HepG2 (cell line): ENCODE results near the gene TJP2. TPM values are rescaled to one million over a fixed set of nuclear protein-coding genes. Genes with fewer than 3 reads are reported as not detected.

Experiments used
- ATAC-seq: fragments of 200-7000 bp; cut with Tn5 transposase; 3 replicates; pipeline ENCODE4 v1.9.1; 2020; ENCODE audit warnings: mild to moderate bottlenecking, moderate library complexity
- BruUV-seq: library from RNA; stranded (reverse); fragments of 400-500 nt; replicated peaks from 2 replicates; lab custom pipeline; 2021; lab: Mats Ljungman, UMichigan
- CTCF ChIA-PET: fragments of 300-600 bp; formaldehyde crosslinking; extraction: SDS; loops from one replicate; lab custom pipeline; 2021; ENCODE audit warnings: low total read pairs, inconsistent platforms, low intra/inter-chr PET ratio; lab: Yijun Ruan, JAX
- POLR2A ChIA-PET: fragments of 350-600 bp; sonication (Branson Sonifier 250); formaldehyde crosslinking; loops from one replicate; lab custom pipeline; 2020; ENCODE audit warnings: antibody characterized with exemption, inconsistent platforms; lab: Yijun Ruan, JAX
- DNase-seq: peaks from one replicate; pipeline ENCODE4 v3.0.0-alpha.2; 2015; ENCODE audit warnings: low spot score
- FAIRE-seq: peaks from 3 replicates; lab custom pipeline; 2011; peaks lifted over from hg19 to GRCh38; lab: Jason Lieb, UNC
- H2AFZ ChIP-seq: one replicate; pipeline ENCODE4 v1.6.1; 2011; ENCODE audit warnings: low read length, inconsistent platforms
- H3K27ac ChIP-seq: fragments of 300-600 bp; 3 replicates; pipeline ENCODE4 v1.8.0; 2011; ENCODE audit warnings: mixed run types, mild to moderate bottlenecking, mixed read lengths, low read length, inconsistent platforms; ENCODE audit not compliant: insufficient read depth; ENCODE audit errors: extremely low read length
- H3K27me3 ChIP-seq, 2 experiments: fragments of 200-600 bp in 1 of 2; 2 replicates in 1 of 2; 3 replicates in 1 of 2; pipeline versions ENCODE4 v1.6.0 to v1.8.0; 2011; ENCODE audit warnings: low read length in 2 of 2, mild to moderate bottlenecking in 2 of 2, moderate library complexity in 2 of 2, inconsistent platforms in 1 of 2; ENCODE audit not compliant: insufficient read depth in 2 of 2, control insufficient read depth in 1 of 2
- H3K36me3 ChIP-seq, 2 experiments: fragments of 200-600 bp in 1 of 2; replicated peaks in 1 of 2; 2 replicates in 1 of 2; 3 replicates in 1 of 2; pipeline versions ENCODE4 v1.5.1 to v1.8.0; 2011; ENCODE audit warnings: low read length in 2 of 2, inconsistent platforms in 1 of 2; ENCODE audit not compliant: insufficient read depth in 2 of 2, control insufficient read depth in 1 of 2
- H3K4me1 ChIP-seq: 2 replicates; pipeline ENCODE4 v1.5.1; 2012; ENCODE audit warnings: low read length, inconsistent platforms; ENCODE audit not compliant: insufficient read depth
- H3K4me2 ChIP-seq: 2 replicates; pipeline ENCODE4 v1.6.0; 2011; ENCODE audit warnings: low read depth, low read length, inconsistent platforms
- H3K4me3 ChIP-seq, 3 experiments: fragments of 200-600 bp in 1 of 3; sonication (generic), shearing (Covaris generic) in 1 of 3; replicated peaks in 1 of 3; 2 replicates each; pipeline ENCODE4 v1.5.1; 2011 to 2016; ENCODE audit warnings: low read length in 3 of 3, inconsistent platforms in 2 of 3, low read depth in 2 of 3, mild to moderate bottlenecking in 2 of 3, control low read depth in 1 of 3, mixed read lengths in 1 of 3; ENCODE audit not compliant: insufficient read depth in 1 of 3
- H3K79me2 ChIP-seq: one replicate; pipeline ENCODE4 v1.6.1; 2011; ENCODE audit warnings: low read length, inconsistent platforms; ENCODE audit not compliant: insufficient read depth
- H3K9ac ChIP-seq: 2 replicates; pipeline ENCODE4 v1.6.0; 2011; ENCODE audit warnings: mild to moderate bottlenecking, low read depth, low read length, inconsistent platforms; ENCODE audit not compliant: insufficient read depth
- H3K9me3 ChIP-seq: 2 replicates; pipeline ENCODE4 v1.5.1; 2012; ENCODE audit warnings: mild to moderate bottlenecking, low read length
- H4K20me1 ChIP-seq: 2 replicates; pipeline ENCODE4 v1.6.0; 2011; ENCODE audit warnings: inconsistent platforms, mild to moderate bottlenecking, low read length, moderate library complexity; ENCODE audit not compliant: insufficient read depth
- ATF7 ChIP-seq, 2 experiments: fragments of 450-650 bp in 1 of 2; sonication (generic) in 1 of 2; formaldehyde crosslinking in 1 of 2; IDR thresholded peaks; 2 replicates each; pipeline versions ENCODE4 v1.4.0 to v1.6.1; 2016 to 2020; ENCODE audit warnings: antibody characterized with exemption in 1 of 2, mild to moderate bottlenecking in 1 of 2, missing genetic modification reagents in 1 of 2
- FOXP1 ChIP-seq, 2 experiments: fragments of 450-650 bp in 1 of 2; IDR thresholded peaks; 2 replicates each; pipeline ENCODE4 v1.6.1; 2017 to 2018; ENCODE audit warnings: antibody characterized with exemption in 1 of 2
- HIVEP1 ChIP-seq: sonication (generic); formaldehyde crosslinking; IDR thresholded peaks from 2 replicates; pipeline ENCODE4 v1.4.0; 2020; ENCODE audit warnings: mild to moderate bottlenecking, missing genetic modification reagents
- HNRNPLL ChIP-seq: fragments of 200-400 bp; formaldehyde crosslinking; IDR thresholded peaks from 2 replicates; pipeline ENCODE4 v1.6.1; 2017; ENCODE audit warnings: mild to moderate bottlenecking, low read depth, low read length; ENCODE audit not compliant: poor library complexity, severe bottlenecking
- HOXA5 ChIP-seq: sonication (generic); formaldehyde crosslinking; IDR thresholded peaks from 2 replicates; pipeline ENCODE4 v1.4.0; 2020; ENCODE audit warnings: missing genetic modification reagents
- HOXA9 ChIP-seq: sonication (generic); formaldehyde crosslinking; IDR thresholded peaks from 2 replicates; pipeline ENCODE4 v1.8.1; 2022; ENCODE audit warnings: missing genetic modification reagents, mild to moderate bottlenecking, moderate library complexity, borderline replicate concordance
- MXD4 ChIP-seq: IDR thresholded peaks from 2 replicates; pipeline ENCODE4 v1.6.1; 2016; ENCODE audit warnings: mild to moderate bottlenecking, missing biosample characterization, missing genetic modification reagents
- NCOA5 ChIP-seq: sonication (generic); formaldehyde crosslinking; IDR thresholded peaks from 2 replicates; pipeline ENCODE4 v1.4.0; 2020; ENCODE audit warnings: missing genetic modification reagents
- REXO4 ChIP-seq: sonication (generic); formaldehyde crosslinking; IDR thresholded peaks from 2 replicates; pipeline ENCODE4 v1.8.0; 2022; ENCODE audit warnings: missing genetic modification reagents, mild to moderate bottlenecking, borderline replicate concordance
- SKI ChIP-seq: fragments of 450-650 bp; IDR thresholded peaks from one replicate; pipeline ENCODE4 v1.6.1; 2018; ENCODE audit warnings: mild to moderate bottlenecking; ENCODE audit not compliant: partially characterized antibody
- SRY ChIP-seq: sonication (generic); formaldehyde crosslinking; IDR thresholded peaks from 2 replicates; pipeline ENCODE4 v1.8.0; 2022; ENCODE audit warnings: mild to moderate bottlenecking, missing genetic modification reagents
- ZKSCAN8 ChIP-seq: IDR thresholded peaks from 2 replicates; pipeline ENCODE4 v1.6.1; 2016; ENCODE audit warnings: borderline replicate concordance, missing genetic modification reagents, missing compliant biosample characterization
- ZNF3 ChIP-seq: IDR thresholded peaks from 2 replicates; pipeline ENCODE4 v1.7.0; 2017; ENCODE audit warnings: inconsistent platforms
- ZNF556 ChIP-seq: sonication (generic); formaldehyde crosslinking; IDR thresholded peaks from 2 replicates; pipeline ENCODE4 v1.4.0; 2020; ENCODE audit warnings: mild to moderate bottlenecking, missing genetic modification reagents, borderline replicate concordance
- ZNF558 ChIP-seq: sonication (generic); formaldehyde crosslinking; IDR thresholded peaks from 2 replicates; pipeline ENCODE4 v1.9.0; 2022; ENCODE audit warnings: mild to moderate bottlenecking, missing genetic modification reagents, borderline replicate concordance
- WGBS: methylation state at CpG from one replicate; pipeline ENCODE4 v1.1.6; 2017; ENCODE audit warnings: low lambda C conversion rate; 5-methylcytosine and 5-hydroxymethylcytosine counted together
- in situ Hi-C: cut with HindIII; loops from 2 replicates; pipeline ENCODE4 v1.10.0; 2017; ENCODE audit warnings: low pct_unique_long_range_greater_than_20kb; ENCODE audit not compliant: extremely low pct_ligation_motif_present
- intact Hi-C: fragments of 100-400 bp; cut with micrococcal nuclease; formaldehyde crosslinking; loops from one replicate; pipeline ENCODE4 v1.10.0; 2022; ENCODE audit not compliant: unreplicated experiment
- polyA plus RNA-seq, 8 experiments: library from polyadenylated mRNA; depleted of rRNA in 3 of 8; stranded (reverse) in 7 of 8; unstranded in 1 of 8; fragments of >200 nt; fragmentation: Illumina TruSeq in 4 of 8; extraction: Trizol in 4 of 8; gene quantifications; 2 replicates each; pipeline versions ENCODE4 v1.2.1 to v1.2.3, GENCODE V29; 2011 to 2016; ENCODE audit warnings: low read depth in 4 of 8, missing spikeins in 1 of 8, mixed read lengths in 1 of 8; ENCODE audit not compliant: insufficient read depth in 1 of 8
- total RNA-seq, 5 experiments: library from RNA; depleted of rRNA; stranded (reverse); fragments of >200 nt; fragmentation: Illumina TruSeq; extraction: Trizol; gene quantifications; 2 replicates each; pipeline ENCODE4 v1.2.3, GENCODE V29; 2016; ENCODE audit warnings: low read depth in 1 of 5
- TF ChIP-seq, protein P1 (sequence below), 2 experiments: fragments of 450-650 bp in 1 of 2; sonication (generic) in 1 of 2; formaldehyde crosslinking; IDR thresholded peaks; 2 replicates each; pipeline versions ENCODE4 v1.5.0 to v1.8.0; 2020 to 2022; ENCODE audit warnings: mild to moderate bottlenecking in 1 of 2, missing genetic modification reagents in 1 of 2
- TF ChIP-seq, protein P2 (sequence below): sonication (generic); formaldehyde crosslinking; IDR thresholded peaks from 2 replicates; pipeline ENCODE4 v1.8.0; 2022; ENCODE audit warnings: low read depth, missing genetic modification reagents
- TF ChIP-seq, protein P3 (sequence below): sonication (generic); formaldehyde crosslinking; IDR thresholded peaks from 2 replicates; pipeline ENCODE4 v1.9.0; 2021; ENCODE audit warnings: missing genetic modification reagents, borderline replicate concordance
- TF ChIP-seq, protein P4 (sequence below): sonication (generic); formaldehyde crosslinking; IDR thresholded peaks from 2 replicates; pipeline ENCODE4 v1.5.0; 2020; ENCODE audit warnings: missing genetic modification reagents, mild to moderate bottlenecking, borderline replicate concordance

Gene TJP2
- total and polyA plus RNA-seq, 2 of the 13 experiments (the other 11 are each of a cell fraction or from before 2014, with no cell fraction given) = 109 to 110 TPM

DNA sequence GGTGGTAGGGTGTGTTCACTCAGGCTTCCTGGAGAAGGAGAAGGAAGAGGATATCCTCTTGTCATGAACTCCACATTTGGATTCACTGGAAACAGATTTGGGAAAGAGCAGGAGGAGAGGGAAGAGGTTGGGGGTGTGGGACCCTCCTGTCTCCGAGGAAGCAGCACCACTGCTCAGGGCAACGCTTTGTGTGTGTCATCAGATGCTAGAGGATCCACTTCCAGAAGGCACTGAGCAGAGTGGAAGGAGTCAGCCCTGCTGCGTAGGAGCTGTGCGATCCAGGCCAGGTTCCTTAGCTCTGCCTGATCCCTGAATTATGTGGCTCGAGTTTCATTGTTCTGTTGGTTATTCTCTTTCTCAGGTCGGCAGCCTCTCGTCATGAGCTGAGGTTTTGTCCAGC lies 37.3 kb upstream of the TJP2 start:
- no peak for ATAC-seq
- Histone ChIP-seq H3K27ac (no peak overlapping the region), H2AFZ (no peak overlapping the region), H3K4me2 (no peak overlapping the region), H3K4me3 (no peak overlapping the region), H3K9ac (no peak overlapping the region), H4K20me1 (peaks cover 41% of the 10 kb centered on the region), H3K9me3 (no peaks in the 10 kb centered on the region), H3K36me3 (peaks cover 25 to 75% of the 10 kb centered on the region in 2 experiments), H3K4me1 (peaks cover 46% of the 10 kb centered on the region), H3K79me2 (peaks cover 89% of the 10 kb centered on the region), H3K27me3 (no peaks in the 10 kb centered on the region)
- in situ Hi-C loops (no loop called here), intact Hi-C loops (no loop called here)
- ChIA-PET POLR2A (interaction anchor here (1.6 kb wide), 1 partner anchor 15 kb away, joined by 7 read pairs; no protein-coding TSS in a partner anchor), CTCF (no interaction called here)
- 96% methylated on average over 7 of the region's 7 CpGs for WGBS
- BruUV-seq = no TSS peak
- no peak for FAIRE-seq
- TF ChIP-seq HIVEP1 (CRISPR knock-in tag) (no peak), HOXA5 (CRISPR knock-in tag) (no peak), ATF7 (IDR thresholded peaks at IDR 0.05) (no peak), ATF7 (CRISPR knock-in tag; IDR thresholded peaks at IDR 0.05) (no peak), ZNF3 (no peak), MXD4 (CRISPR knock-in tag) (no peak), NCOA5 (no peak), FOXP1 (IDR thresholded peaks at IDR 0.05) (no peak), FOXP1 (CRISPR knock-in tag; IDR thresholded peaks at IDR 0.05) (no peak), HOXA9 (CRISPR knock-in tag) (no peak), SKI (no peak), SRY (no peak), REXO4 (CRISPR knock-in tag) (no peak), ZKSCAN8 (no peak), HNRNPLL (no peak), ZNF558 (CRISPR knock-in tag) (no peak), ZNF556 (CRISPR knock-in tag) (no peak)
- TF ChIP-seq, protein P1, sequence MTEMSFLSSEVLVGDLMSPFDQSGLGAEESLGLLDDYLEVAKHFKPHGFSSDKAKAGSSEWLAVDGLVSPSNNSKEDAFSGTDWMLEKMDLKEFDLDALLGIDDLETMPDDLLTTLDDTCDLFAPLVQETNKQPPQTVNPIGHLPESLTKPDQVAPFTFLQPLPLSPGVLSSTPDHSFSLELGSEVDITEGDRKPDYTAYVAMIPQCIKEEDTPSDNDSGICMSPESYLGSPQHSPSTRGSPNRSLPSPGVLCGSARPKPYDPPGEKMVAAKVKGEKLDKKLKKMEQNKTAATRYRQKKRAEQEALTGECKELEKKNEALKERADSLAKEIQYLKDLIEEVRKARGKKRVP (CRISPR knock-in tag; IDR thresholded peaks at IDR 0.05) = no peak
- TF ChIP-seq, protein P2, sequence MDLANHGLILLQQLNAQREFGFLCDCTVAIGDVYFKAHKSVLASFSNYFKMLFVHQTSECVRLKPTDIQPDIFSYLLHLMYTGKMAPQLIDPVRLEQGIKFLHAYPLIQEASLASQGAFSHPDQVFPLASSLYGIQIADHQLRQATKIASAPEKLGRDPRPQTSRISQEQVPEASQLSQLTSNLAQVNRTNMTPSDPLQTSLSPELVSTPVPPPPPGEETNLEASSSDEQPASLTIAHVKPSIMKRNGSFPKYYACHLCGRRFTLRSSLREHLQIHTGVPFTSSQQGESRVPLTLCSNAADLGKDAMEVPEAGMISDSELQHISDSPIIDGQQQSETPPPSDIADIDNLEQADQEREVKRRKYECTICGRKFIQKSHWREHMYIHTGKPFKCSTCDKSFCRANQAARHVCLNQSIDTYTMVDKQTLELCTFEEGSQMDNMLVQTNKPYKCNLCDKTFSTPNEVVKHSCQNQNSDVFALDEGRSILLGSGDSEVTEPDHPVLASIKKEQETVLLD (CRISPR knock-in tag) = no peak
- TF ChIP-seq, protein P3, sequence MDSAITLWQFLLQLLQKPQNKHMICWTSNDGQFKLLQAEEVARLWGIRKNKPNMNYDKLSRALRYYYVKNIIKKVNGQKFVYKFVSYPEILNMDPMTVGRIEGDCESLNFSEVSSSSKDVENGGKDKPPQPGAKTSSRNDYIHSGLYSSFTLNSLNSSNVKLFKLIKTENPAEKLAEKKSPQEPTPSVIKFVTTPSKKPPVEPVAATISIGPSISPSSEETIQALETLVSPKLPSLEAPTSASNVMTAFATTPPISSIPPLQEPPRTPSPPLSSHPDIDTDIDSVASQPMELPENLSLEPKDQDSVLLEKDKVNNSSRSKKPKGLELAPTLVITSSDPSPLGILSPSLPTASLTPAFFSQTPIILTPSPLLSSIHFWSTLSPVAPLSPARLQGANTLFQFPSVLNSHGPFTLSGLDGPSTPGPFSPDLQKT (CRISPR knock-in tag) = no peak
- TF ChIP-seq, protein P4, sequence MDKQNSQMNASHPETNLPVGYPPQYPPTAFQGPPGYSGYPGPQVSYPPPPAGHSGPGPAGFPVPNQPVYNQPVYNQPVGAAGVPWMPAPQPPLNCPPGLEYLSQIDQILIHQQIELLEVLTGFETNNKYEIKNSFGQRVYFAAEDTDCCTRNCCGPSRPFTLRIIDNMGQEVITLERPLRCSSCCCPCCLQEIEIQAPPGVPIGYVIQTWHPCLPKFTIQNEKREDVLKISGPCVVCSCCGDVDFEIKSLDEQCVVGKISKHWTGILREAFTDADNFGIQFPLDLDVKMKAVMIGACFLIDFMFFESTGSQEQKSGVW (CRISPR knock-in tag) = no peak
- DNase-seq = no peak
